Mesodermal cell (in vitro differentiated cells): ENCODE measurements around the gene KNL1.
A peak's percentile ranks its signal among the peaks of the same experiment; 100 is the strongest.
"Not testable (repeated sequence)": the region's sequence is repeated elsewhere in the genome, so short reads cannot be mapped to it uniquely, and the experiment has no call there.

ENCODE experiments used
- H3K27ac ChIP-seq: 2 replicates; pipeline ENCODE4 v1.7.0; 2013; ENCODE audit warnings: mild to moderate bottlenecking, low read depth, low read length, moderate library complexity; ENCODE audit not compliant: severe bottlenecking
- H3K36me3 ChIP-seq: 2 replicates; pipeline ENCODE4 v1.7.1; 2013; ENCODE audit warnings: mild to moderate bottlenecking, low read length, moderate library complexity; ENCODE audit not compliant: control insufficient read depth, insufficient read depth
- H3K4me1 ChIP-seq: one replicate; pipeline ENCODE4 v1.7.1; 2013; ENCODE audit warnings: mild to moderate bottlenecking, low read length; ENCODE audit not compliant: insufficient read depth, control insufficient read depth, poor library complexity, severe bottlenecking
- H3K4me3 ChIP-seq: 2 replicates; pipeline ENCODE4 v1.7.0; 2013; ENCODE audit warnings: low read length, control low read depth, mild to moderate bottlenecking; ENCODE audit not compliant: insufficient read depth, poor library complexity, severe bottlenecking; ENCODE audit errors: extremely low read depth
- H3K9me3 ChIP-seq: 2 replicates; pipeline ENCODE4 v1.7.1; 2013; ENCODE audit warnings: mild to moderate bottlenecking, low read length, moderate library complexity; ENCODE audit not compliant: control insufficient read depth
- WGBS, 2 experiments: methylation state at CpG; one replicate each; pipeline ENCODE4 v1.1.5; 2013; ENCODE audit warnings: missing lambda C conversion rate in 2 of 2; ENCODE audit not compliant: insufficient coverage in 2 of 2; 5-methylcytosine and 5-hydroxymethylcytosine counted together

Gene KNL1

DNA sequence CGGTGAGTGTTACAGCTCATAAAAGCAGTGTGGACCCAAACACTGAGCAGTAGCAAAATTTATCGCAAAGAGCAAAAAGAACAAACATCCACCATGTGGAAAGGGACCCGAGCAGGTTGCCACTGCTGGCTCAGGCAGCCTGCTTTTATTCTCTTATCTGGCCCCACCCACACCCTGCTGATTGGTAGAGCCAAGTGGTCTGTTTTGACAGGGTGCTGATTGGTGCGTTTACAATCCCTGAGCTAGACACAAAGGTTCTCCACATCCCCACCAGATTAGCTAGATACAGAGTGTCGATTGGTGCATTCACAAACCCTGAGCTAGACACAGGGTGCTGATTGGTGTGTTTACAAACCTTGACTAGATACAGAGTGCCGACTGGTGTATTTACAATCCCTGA lies 82.2 kb downstream of the KNL1 start:
- 90 to 100% methylated on average over 3 of the region's 6 CpGs for WGBS, 2 experiments
- H3K4me3 ChIP-seq, H3K27ac ChIP-seq: not testable (repeated sequence)

GRCh38 chr15:40676906-40677305 lies 82.9 kb downstream of the KNL1 start:
- H3K27ac ChIP-seq, H3K9me3 ChIP-seq, H3K36me3 ChIP-seq, H3K4me1 ChIP-seq, H3K4me3 ChIP-seq: not testable (repeated sequence)
- WGBS, 2 experiments, result 93 to 95% methylated on average over 4 to 11 of the region's 38 CpGs

More for the DNA sequence above, 82.2 kb downstream of the KNL1 start:
- not testable (repeated sequence) for H3K4me1 ChIP-seq, H3K9me3 ChIP-seq, H3K36me3 ChIP-seq

GRCh38 chr15:40680151-40680550 lies 86.1 kb downstream of the KNL1 start:
- Histone ChIP-seq H3K4me1 (no peaks in the 10 kb centered on the region), H3K9me3 (no peaks in the 10 kb centered on the region), H3K36me3 (no peaks in the 10 kb centered on the region), H3K27ac (no peak overlapping the region), H3K4me3 (no peak overlapping the region)
- 80 to 100% methylated on average over 1 of the region's 1 CpG for WGBS, 2 experiments

DNA sequence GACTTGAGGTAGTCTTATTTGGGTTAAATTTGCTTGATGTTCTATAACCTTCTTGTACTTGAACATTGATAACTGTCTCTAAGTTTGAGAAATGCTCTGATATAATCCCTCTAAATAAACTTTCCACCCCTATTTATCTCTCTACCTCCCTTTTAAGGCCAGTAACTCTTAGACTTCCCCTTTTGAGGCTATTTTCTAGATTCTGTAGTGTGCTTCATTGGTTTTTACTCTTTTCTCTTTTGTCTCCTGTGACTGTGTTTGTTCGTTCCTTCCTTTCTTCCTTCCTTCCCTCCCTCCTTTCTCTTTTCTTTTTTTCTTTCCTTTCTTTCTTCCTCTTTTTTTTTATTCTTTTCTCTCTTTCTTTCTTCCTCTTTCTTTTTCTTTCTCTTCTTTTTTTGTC lies 86.9 kb downstream of the KNL1 start:
- H3K4me3 ChIP-seq, H3K9me3 ChIP-seq, H3K4me1 ChIP-seq, H3K27ac ChIP-seq, H3K36me3 ChIP-seq: not testable (repeated sequence)
- no CpG with 5 or more reads among the region's 1 CpG for WGBS, 2 experiments

DNA sequence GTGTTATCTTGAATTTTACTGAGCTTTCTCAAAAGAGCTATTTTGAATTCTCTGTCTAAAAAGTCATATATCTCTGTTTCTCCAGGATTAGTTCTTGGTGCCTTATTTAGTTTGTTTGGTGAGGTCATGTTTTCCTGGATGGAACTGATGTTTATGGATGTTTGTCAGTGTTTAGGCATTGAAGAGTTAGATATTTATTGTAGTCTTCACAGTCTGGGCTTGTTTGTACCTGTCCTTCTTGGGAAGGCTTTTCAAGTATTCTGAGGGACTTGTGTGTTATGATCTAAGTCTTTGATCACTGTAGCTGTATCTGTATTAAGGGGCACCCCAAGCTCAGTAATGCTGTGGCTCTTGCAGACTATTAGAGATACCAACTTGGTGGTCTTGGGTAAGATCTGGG lies 90.3 kb downstream of the KNL1 start:
- Histone ChIP-seq H3K36me3 (peaks cover 7% of the 10 kb centered on the region), H3K4me1 (no peaks in the 10 kb centered on the region), H3K27ac (no peak overlapping the region), H3K4me3 (no peak overlapping the region), H3K9me3 (no peaks in the 10 kb centered on the region)

DNA sequence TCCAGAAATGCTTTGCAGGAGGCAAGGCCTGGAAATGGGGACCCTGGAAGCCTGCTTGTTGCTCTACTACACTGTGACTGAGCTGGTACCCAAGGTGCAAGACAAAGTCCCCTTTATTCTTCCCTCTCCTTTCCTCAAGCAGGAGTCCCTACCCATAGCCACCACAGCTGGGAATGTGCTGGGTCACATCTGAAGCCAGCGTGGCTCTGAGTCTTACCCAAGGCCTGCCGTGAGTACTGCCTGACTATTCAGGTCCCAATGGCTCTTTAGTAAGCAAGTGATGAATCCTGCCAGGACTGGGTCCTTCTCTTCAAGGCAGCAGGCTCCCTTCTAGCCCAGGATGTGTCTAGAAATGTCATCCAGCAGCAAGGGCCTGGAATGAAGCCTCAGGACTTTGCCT lies 91.3 kb downstream of the KNL1 start:
- Histone ChIP-seq H3K4me3 (no peak overlapping the region), H3K36me3 (peaks cover 7% of the 10 kb centered on the region), H3K27ac (no peak overlapping the region), H3K4me1 (no peaks in the 10 kb centered on the region), H3K9me3 (no peaks in the 10 kb centered on the region)
- WGBS, 2 experiments, result 92 to 100% methylated on average over 2 of the region's 2 CpGs

DNA sequence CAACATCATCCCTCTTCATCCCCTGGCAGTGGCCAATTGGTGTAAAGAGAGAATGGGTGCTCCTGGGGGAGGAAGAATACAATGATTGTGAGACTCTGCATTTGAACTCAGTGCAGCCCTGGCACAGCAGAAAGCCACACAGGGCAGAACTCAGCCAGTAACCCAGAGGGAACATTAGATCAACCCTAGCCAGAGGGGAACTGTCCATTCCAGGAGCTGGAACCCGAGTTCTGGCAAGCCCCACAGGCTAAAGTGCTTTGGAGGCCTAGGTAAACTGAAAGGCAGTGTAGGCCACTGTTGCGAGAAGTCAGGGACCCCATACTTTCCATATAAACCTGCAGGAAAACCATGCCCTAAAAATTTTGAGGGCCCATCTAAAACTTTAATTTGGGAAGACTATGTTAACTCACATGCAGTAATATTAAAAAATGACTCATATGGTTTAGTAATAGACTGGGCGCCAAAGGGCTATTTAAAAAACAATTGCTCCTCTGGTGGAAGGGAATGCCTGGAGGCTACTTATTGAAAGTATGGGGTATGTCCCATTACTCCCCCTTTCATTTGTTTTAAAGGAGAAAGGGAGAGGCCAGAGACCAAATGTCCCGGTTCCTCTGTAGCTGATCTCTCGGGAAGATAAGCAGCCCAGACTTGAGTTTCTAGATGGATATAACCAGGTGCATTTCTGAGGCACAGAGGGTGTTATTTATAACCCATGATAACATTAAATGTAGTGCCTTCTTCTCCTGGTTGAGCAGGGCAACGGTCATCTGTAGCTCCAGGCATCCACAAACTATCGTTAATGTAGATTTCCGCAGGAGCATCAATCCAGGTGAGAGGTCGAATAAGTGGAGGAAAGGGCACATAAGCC lies 95.1 kb downstream of the KNL1 start:
- Histone ChIP-seq H3K27ac (no peak overlapping the region), H3K4me3 (no peak overlapping the region), H3K36me3 (peaks cover 21% of the 10 kb centered on the region), H3K4me1 (no peaks in the 10 kb centered on the region), H3K9me3 (no peaks in the 10 kb centered on the region)
- WGBS, 2 experiments, result 90% methylated on average over 5 of the region's 9 CpGs

- 89 to 93% methylated on average over 3 of the region's 4 CpGs for WGBS, 2 experiments
- Histone ChIP-seq H3K4me1 (no peaks in the 10 kb centered on the region), H3K4me3 (no peak overlapping the region), H3K9me3 (no peaks in the 10 kb centered on the region), H3K36me3 (peaks cover 21% of the 10 kb centered on the region), H3K27ac (no peak overlapping the region)
Measured at GRCh38 chr15:40691737-40692136, 97.7 kb downstream of the KNL1 start.

DNA sequence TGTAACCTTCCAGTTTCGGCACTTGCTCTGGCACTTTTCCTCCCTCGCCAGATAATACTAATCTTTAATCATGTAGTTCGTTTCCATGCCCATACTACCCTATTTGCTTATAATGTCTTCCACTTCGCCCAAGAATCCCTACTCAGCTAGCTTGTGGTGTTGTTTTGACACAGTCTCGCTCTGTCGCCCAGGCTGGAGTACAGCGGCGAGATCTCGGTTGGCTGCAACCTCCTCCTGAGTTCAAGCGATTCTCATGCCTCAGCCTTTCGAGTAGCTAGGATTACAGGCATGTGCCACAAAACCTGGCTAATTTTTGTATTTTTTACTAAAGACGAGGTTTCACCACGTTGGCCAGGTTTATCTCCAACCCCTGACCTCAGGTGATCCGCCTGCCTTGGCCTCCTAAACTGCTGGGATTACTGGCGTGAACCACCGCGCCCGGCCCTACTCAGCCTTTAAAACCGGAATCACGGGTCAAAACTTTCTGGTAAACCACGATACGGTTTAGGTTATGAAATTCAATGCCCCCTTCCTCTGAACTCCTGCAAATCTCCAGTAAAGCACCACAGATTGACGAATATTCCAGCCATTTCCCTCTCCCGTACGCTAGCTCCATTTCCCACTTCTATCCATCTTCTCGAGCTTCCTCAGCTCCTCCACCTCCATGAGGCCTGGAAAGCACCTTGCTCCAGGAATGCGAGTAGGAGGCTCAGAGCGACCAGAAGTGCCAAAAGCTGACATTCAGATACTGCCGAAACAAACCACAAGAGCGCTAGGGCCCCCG lies 100.0 kb downstream of the KNL1 start:
- WGBS, 2 experiments, result 38 to 42% methylated on average over 31 of the region's 31 CpGs
- Histone ChIP-seq H3K9me3 (no peaks in the 10 kb centered on the region), H3K27ac (peak overlapping the region; percentile 98), H3K4me1 (no peaks in the 10 kb centered on the region), H3K36me3 (peaks cover 31% of the 10 kb centered on the region), H3K4me3 (peak overlapping the region; percentile 79)

GRCh38 chr15:40694688-40695468 lies 100.8 kb downstream of the KNL1 start, which contains the start of gene RAD51:
TSS of gene RAD51 (plus strand) at chr15:40695174. CDS start at chr15:40698759, 3,585 bp downstream.
- Histone ChIP-seq H3K27ac (peak within 1 kb of the TSS; percentile 98), H3K36me3 (peaks cover 38% of the 10 kb centered on the region), H3K9me3 (no peaks in the 10 kb centered on the region), H3K4me1 (no peaks in the 10 kb centered on the region), H3K4me3 (peak within 1 kb of the TSS; percentile 79)
- 1% methylated on average over 72 to 76 of the region's 81 CpGs for WGBS, 2 experiments
